Measurements from ENCODE around the gene ABCC4.

DNA sequence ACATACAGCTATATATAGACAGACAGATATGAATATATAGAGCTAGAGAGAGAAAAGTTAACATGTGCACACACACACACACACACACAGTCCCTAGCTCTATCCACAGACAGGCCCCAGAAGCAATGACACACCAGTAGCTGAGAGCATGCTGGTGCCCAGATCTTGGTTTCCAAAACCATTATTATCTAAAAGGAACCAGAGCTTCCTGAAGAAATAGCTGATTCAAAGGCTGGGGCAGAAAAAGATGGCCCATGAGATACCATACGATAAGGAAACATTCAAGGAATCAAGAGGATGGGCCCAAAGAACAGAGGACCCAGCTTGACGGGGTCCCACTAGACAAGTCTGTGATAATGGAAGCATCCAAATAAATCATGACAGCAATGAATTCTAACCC lies 53.4 kb downstream of the ABCC4 start:
- TF ChIP-seq, protein P1, sequence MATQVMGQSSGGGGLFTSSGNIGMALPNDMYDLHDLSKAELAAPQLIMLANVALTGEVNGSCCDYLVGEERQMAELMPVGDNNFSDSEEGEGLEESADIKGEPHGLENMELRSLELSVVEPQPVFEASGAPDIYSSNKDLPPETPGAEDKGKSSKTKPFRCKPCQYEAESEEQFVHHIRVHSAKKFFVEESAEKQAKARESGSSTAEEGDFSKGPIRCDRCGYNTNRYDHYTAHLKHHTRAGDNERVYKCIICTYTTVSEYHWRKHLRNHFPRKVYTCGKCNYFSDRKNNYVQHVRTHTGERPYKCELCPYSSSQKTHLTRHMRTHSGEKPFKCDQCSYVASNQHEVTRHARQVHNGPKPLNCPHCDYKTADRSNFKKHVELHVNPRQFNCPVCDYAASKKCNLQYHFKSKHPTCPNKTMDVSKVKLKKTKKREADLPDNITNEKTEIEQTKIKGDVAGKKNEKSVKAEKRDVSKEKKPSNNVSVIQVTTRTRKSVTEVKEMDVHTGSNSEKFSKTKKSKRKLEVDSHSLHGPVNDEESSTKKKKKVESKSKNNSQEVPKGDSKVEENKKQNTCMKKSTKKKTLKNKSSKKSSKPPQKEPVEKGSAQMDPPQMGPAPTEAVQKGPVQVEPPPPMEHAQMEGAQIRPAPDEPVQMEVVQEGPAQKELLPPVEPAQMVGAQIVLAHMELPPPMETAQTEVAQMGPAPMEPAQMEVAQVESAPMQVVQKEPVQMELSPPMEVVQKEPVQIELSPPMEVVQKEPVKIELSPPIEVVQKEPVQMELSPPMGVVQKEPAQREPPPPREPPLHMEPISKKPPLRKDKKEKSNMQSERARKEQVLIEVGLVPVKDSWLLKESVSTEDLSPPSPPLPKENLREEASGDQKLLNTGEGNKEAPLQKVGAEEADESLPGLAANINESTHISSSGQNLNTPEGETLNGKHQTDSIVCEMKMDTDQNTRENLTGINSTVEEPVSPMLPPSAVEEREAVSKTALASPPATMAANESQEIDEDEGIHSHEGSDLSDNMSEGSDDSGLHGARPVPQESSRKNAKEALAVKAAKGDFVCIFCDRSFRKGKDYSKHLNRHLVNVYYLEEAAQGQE (IDR thresholded peaks at IDR 0.05), result no peak
- TF ChIP-seq, protein P2, sequence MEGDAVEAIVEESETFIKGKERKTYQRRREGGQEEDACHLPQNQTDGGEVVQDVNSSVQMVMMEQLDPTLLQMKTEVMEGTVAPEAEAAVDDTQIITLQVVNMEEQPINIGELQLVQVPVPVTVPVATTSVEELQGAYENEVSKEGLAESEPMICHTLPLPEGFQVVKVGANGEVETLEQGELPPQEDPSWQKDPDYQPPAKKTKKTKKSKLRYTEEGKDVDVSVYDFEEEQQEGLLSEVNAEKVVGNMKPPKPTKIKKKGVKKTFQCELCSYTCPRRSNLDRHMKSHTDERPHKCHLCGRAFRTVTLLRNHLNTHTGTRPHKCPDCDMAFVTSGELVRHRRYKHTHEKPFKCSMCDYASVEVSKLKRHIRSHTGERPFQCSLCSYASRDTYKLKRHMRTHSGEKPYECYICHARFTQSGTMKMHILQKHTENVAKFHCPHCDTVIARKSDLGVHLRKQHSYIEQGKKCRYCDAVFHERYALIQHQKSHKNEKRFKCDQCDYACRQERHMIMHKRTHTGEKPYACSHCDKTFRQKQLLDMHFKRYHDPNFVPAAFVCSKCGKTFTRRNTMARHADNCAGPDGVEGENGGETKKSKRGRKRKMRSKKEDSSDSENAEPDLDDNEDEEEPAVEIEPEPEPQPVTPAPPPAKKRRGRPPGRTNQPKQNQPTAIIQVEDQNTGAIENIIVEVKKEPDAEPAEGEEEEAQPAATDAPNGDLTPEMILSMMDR (IDR thresholded peaks at IDR 0.05; ENCODE audit: low read depth, low read length, missing input control), result no peak
- TF ChIP-seq, protein P3, sequence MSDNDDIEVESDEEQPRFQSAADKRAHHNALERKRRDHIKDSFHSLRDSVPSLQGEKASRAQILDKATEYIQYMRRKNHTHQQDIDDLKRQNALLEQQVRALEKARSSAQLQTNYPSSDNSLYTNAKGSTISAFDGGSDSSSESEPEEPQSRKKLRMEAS (IDR thresholded peaks at IDR 0.05), result no peak
- no peak for TF ChIP-seq EGR1 (IDR thresholded peaks at IDR 0.05; ENCODE audit: low read depth in 2 of 2)
- no peak for TF ChIP-seq RAD21 (IDR thresholded peaks at IDR 0.05)
- no peak for TF ChIP-seq ZBTB33 (IDR thresholded peaks at IDR 0.05)
- TF ChIP-seq JUND (IDR thresholded peaks at IDR 0.05), result no peak
- TF ChIP-seq ATF3 (IDR thresholded peaks at IDR 0.05), result no peak
- TF ChIP-seq SP1 (IDR thresholded peaks at IDR 0.05), result no peak
